ENCODE measurements around the gene LGR6. TPM values are rescaled to one million over a fixed set of nuclear protein-coding genes. Genes with fewer than 3 reads are reported as not detected.

The LGR6 gene
- total and polyA plus RNA-seq, 2 of the 8 experiments (the other 6 are each of a cell fraction or from before 2014, with no cell fraction given) = 0.50 to 1.0 TPM

GRCh38 chr1:202291001-202291400, 97.4 kb downstream of the LGR6 start:
- no peak overlapping the region for H4K5ac ChIP-seq (ENCODE audit: insufficient read length, low read depth, low read length)
- CTCF ChIA-PET (ENCODE audit: partially characterized antibody) = interaction anchor here (0.9 to 2.6 kb wide), 12 partner anchors 9 to 101 kb away, joined by 3 to 17 read pairs (median 4); no protein-coding TSS in a partner anchor
- H2BK120ac ChIP-seq (replicated peaks; ENCODE audit: low read depth, low read length) = no peak overlapping the region

More at GRCh38 chr1:202291001-202291400, 97.4 kb downstream of the LGR6 start:
- Histone ChIP-seq H3K79me1 (ENCODE audit: low read depth, low read length) (no peaks in the 10 kb centered on the region), H3K79me2 (ENCODE audit: control insufficient read depth in 1 of 2, insufficient read depth in 2 of 2, low read length in 2 of 2) (no peaks in the 10 kb centered on the region), H2BK20ac (ENCODE audit: low read length) (no peak overlapping the region), H2AFZ (ENCODE audit: low read length) (no peak overlapping the region), H2BK5ac (ENCODE audit: low read depth, low read length) (no peak overlapping the region), H4K91ac (replicated peaks; ENCODE audit: insufficient read length, low read length) (no peak overlapping the region), H3K9me3 (ENCODE audit: insufficient read depth in 2 of 2, low read depth in 1 of 2, low read length in 1 of 2) (no peaks in the 10 kb centered on the region), H3K4me2 (ENCODE audit: insufficient read depth in 1 of 2, low read depth in 2 of 2, low read length in 2 of 2) (no peak overlapping the region), H3K56ac (replicated peaks; ENCODE audit: insufficient read length, low read depth, low read length) (no peak overlapping the region), H2BK12ac (ENCODE audit: low read depth, low read length) (no peak overlapping the region), H3K14ac (ENCODE audit: insufficient read length) (no peak overlapping the region), H2BK15ac (ENCODE audit: low read length) (no peak overlapping the region), H3K23me2 (ENCODE audit: low read depth, low read length) (no peaks in the 10 kb centered on the region), H4K20me1 (replicated peaks in 1 of 2; ENCODE audit: control insufficient read depth in 1 of 2, insufficient read depth in 2 of 2, low read length in 2 of 2) (no peaks in the 10 kb centered on the region), H3K4ac (replicated peaks; ENCODE audit: insufficient read length, low read depth, low read length) (no peak overlapping the region), H4K8ac (ENCODE audit: extremely low read depth, insufficient read depth, low read length) (no peak overlapping the region), H3K9ac (replicated peaks in 1 of 4; ENCODE audit: extremely low read depth in 1 of 4, low read depth in 3 of 4, low read length in 3 of 4) (no peak overlapping the region), H3K23ac (ENCODE audit: insufficient read length) (no peak overlapping the region), H3K27me3 (replicated peaks in 1 of 4; ENCODE audit: control insufficient read depth in 3 of 4, extremely low read depth in 1 of 4, insufficient read depth in 3 of 4, low read length in 3 of 4) (no peaks in the 10 kb centered on the region), H3K27ac (ENCODE audit: low read depth, low read length) (no peak overlapping the region), H2AK5ac (ENCODE audit: low read depth, low read length) (no peak overlapping the region), H3K36me3 (ENCODE audit: control insufficient read depth in 2 of 4, insufficient read depth in 4 of 4, low read length in 3 of 4) (no peaks in the 10 kb centered on the region), H3K4me1 (replicated peaks in 1 of 4; ENCODE audit: control insufficient read depth in 3 of 4, insufficient read depth in 4 of 4, low read length in 3 of 4) (no peaks in the 10 kb centered on the region), H3K4me3 (ENCODE audit: extremely low read depth in 1 of 4, insufficient read depth in 2 of 4, low read depth in 3 of 4, low read length in 4 of 4) (no peak overlapping the region), H3K18ac (ENCODE audit: extremely low read depth, low read length) (no peak overlapping the region)
- 78% methylated on average over 2 of the region's 2 CpGs; no CpG with 5 or more reads in 1 of the 2 experiments for WGBS, 2 experiments (ENCODE audit: extremely low coverage in 1 of 2, insufficient coverage in 1 of 2, insufficient read length in 1 of 2, insufficient replicate concordance in 2 of 2, low coverage in 1 of 2, low lambda C conversion rate in 2 of 2, missing lambda C conversion rate in 1 of 2)
- POLR2A ChIA-PET (ENCODE audit: partially characterized antibody) = interaction anchor here (1.0 kb wide), 1 partner anchor 8 kb away, joined by 3 read pairs; no protein-coding TSS in a partner anchor
- no peak for DNase-seq (ENCODE audit: low read depth in 1 of 2, low spot score in 2 of 2)
- TF ChIP-seq SIX5 (IDR thresholded peaks at IDR 0.05; ENCODE audit: low read depth, low read length) (no peak), GABPA (IDR thresholded peaks at IDR 0.05; ENCODE audit: borderline replicate concordance, insufficient read depth, low read length) (no peak), SIRT6 (IDR thresholded peaks at IDR 0.05; ENCODE audit: low read length) (no peak), BRCA1 (IDR thresholded peaks at IDR 0.05; ENCODE audit: low read depth, low read length) (no peak), TCF12 (IDR thresholded peaks at IDR 0.05; ENCODE audit: low read depth, low read length) (no peak), CEBPB (IDR thresholded peaks at IDR 0.05; ENCODE audit: low read depth, low read length) (no peak), MAX (IDR thresholded peaks at IDR 0.05) (no peak), JUND (IDR thresholded peaks at IDR 0.05; ENCODE audit: low read length) (no peak), CHD2 (IDR thresholded peaks at IDR 0.05; ENCODE audit: low read length) (no peak), CBX5 (IDR thresholded peaks at IDR 0.05; ENCODE audit: low read depth, low read length) (no peak), CTBP2 (IDR thresholded peaks at IDR 0.05; ENCODE audit: borderline replicate concordance, insufficient read depth, insufficient read length, low read length) (no peak), BACH1 (IDR thresholded peaks at IDR 0.05; ENCODE audit: low read length) (no peak)
- FAIRE-seq = no peak
